Measurements from ENCODE around the gene ALAS1.

The ALAS1 gene

GRCh38 chr3:52256622-52257021, 58.7 kb downstream of the ALAS1 start:
- DNase-seq = no peak

GRCh38 chr3:52257911-52258310, 60.0 kb downstream of the ALAS1 start:
- DNase-seq = no peak

- no peak for DNase-seq
Observed at GRCh38 chr3:52259035-52259434, 61.1 kb downstream of the ALAS1 start.

GRCh38 chr3:52259448-52259847, 61.5 kb downstream of the ALAS1 start:
- DNase-seq = no peak

DNA sequence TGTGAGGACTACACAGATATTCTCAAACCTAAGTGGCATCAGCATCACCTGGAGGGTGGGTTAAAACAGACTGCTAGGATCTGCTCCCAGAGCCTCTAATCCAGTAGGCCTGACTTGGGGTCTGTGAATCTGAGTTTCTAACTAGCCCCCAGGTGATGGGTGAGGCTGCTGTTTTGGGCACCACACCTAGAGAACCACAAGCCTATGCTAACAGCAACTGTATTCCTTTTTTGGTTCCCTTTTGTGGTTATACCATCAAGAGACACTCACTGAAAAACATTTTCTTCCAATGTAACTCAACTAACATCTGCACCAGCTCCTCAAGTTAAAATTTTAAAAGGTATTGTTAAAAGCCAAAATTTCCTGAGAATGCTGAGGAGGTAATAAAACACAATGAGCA, 64.5 kb downstream of the ALAS1 start:
- no peak for DNase-seq
